ENCODE results near the gene ARHGEF12.

DNA sequence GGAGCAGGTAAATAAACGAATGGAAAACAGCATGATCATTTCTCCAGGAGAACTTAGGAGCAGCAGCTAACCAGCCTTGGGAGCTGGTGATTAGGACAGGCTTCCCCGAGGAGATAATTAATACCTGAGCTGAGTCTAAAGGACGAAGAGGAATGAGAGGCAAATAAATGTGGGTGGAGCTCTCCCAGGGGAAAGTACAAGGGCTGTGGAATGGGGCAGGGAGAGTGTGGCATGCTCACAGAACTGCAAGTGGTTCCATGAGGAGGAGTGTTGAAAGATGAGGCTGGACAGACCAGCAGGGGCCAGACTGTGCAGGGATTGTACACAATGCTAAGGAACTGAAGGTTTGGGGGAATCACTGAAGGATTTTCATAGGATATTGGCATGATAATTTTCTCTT is 25.3 kb upstream of the ARHGEF12 start:
- TF ChIP-seq CTCF (IDR thresholded peaks at IDR 0.05) (no peak), POLR2A (IDR thresholded peaks at IDR 0.05) (no peak)
